Transverse colon (tissue), 4 donors: ENCODE results near the gene BACH1. TPM values are rescaled to one million over a fixed set of nuclear protein-coding genes. Genes with fewer than 3 reads are reported as not detected.
"Not testable (repeated sequence)": the region's sequence is repeated elsewhere in the genome, so short reads cannot be mapped to it uniquely, and the experiment has no call there.

Experiments
- DNase-seq: peaks from one replicate; pipeline ENCODE4 v3.0.0-alpha.2; 2019
- H3K27ac ChIP-seq, 4 donors: fragments of 200-600 bp; sonication (generic); 2 replicates each; pipeline ENCODE4 v1.5.1; 2016 to 2018; ENCODE audit warnings: inconsistent platforms in 4 of 4
- H3K27me3 ChIP-seq: fragments of 200-600 bp; sonication (generic); 2 replicates; pipeline ENCODE4 v1.5.1; 2017; ENCODE audit warnings: inconsistent platforms
- H3K36me3 ChIP-seq, 4 donors: fragments of 200-600 bp; sonication (generic); 2 replicates each; pipeline ENCODE4 v1.5.1; 2017 to 2019; ENCODE audit warnings: inconsistent platforms in 4 of 4
- H3K4me1 ChIP-seq, 4 donors: fragments of 200-600 bp; sonication (generic); 2 replicates each; pipeline ENCODE4 v1.5.1; 2017 to 2020; ENCODE audit warnings: inconsistent platforms in 4 of 4
- H3K4me3 ChIP-seq, 4 donors: fragments of 200-600 bp; sonication (generic); 1 replicate in 1 of 4; 2 replicates in 3 of 4; pipeline versions ENCODE4 v1.5.1 to v1.6.1; 2017 to 2019; ENCODE audit warnings: inconsistent platforms in 4 of 4
- H3K9me3 ChIP-seq, 2 donors: fragments of 200-600 bp; sonication (generic); 2 replicates each; pipeline ENCODE4 v1.5.1; 2017 to 2019; ENCODE audit warnings: inconsistent platforms in 2 of 2
- CTCF ChIP-seq, 5 experiments: fragments of 200-600 bp in 3 of 5; fragments of 450-650 bp in 2 of 5; sonication (generic) in 3 of 5; IDR thresholded peaks; 1 replicate in 2 of 5; 2 replicates in 3 of 5; pipeline ENCODE4 v1.5.1; 2016 to 2017; ENCODE audit warnings: antibody characterized with exemption in 5 of 5, inconsistent platforms in 3 of 5, mild to moderate bottlenecking in 2 of 5, moderate library complexity in 1 of 5
- EP300 ChIP-seq: sonication (generic); formaldehyde crosslinking; IDR thresholded peaks from one replicate; pipeline ENCODE4 v1.6.1; 2017; ENCODE audit warnings: antibody characterized with exemption, low read depth
- POLR2A ChIP-seq: fragments of 450-650 bp; IDR thresholded peaks from one replicate; pipeline ENCODE4 v1.6.1; 2016; ENCODE audit warnings: antibody characterized with exemption, mild to moderate bottlenecking, moderate library complexity
- POLR2AphosphoS5 ChIP-seq, 3 donors: sonication (generic); formaldehyde crosslinking; IDR thresholded peaks; one replicate each; pipeline ENCODE4 v1.6.1; 2016; ENCODE audit warnings: antibody characterized with exemption in 3 of 3
- WGBS, 2 donors: methylation state at CpG; one replicate each; pipeline ENCODE4 v1.1.5; 2018; ENCODE audit warnings: low coverage in 1 of 2; 5-methylcytosine and 5-hydroxymethylcytosine counted together
- in situ Hi-C, 4 donors: fragments of 200-750 bp; cut with MboI; loops; one replicate each; pipeline versions ENCODE4 v1.15.0 to v1.15.1; 2017; ENCODE audit warnings: low sequenced_read_pairs in 3 of 4, low pct_ligation_motif_present in 1 of 4, low pct_unique_long_range_greater_than_20kb in 1 of 4
- intact Hi-C: fragments of 100-400 bp; cut with DNase I; formaldehyde crosslinking; loops from one replicate; pipeline ENCODE4 v1.15.1; 2023; ENCODE audit warnings: low total_unique reads
- total RNA-seq, 4 donors: library from RNA; depleted of rRNA; stranded (reverse); fragments of >200 nt; gene quantifications; one replicate each; pipeline ENCODE4 v1.1.0, GENCODE V29; 2016

Gene BACH1
- 10 to 100 TPM; 31.8 to 92.1 (median 42.0) TPM for total RNA-seq

GRCh38 chr21:29298348-29299045, at the start of gene BACH1:
BACH1 (plus strand) TSS chr21:29298922; CDS start chr21:29321281, 22,359 bp downstream.
- Histone ChIP-seq H3K36me3 (no peaks in the 10 kb centered on the region), H3K4me1 (peaks cover 11 to 58% (median 49%) of the 10 kb centered on the region in 4 donors), H3K9me3 (no peaks in the 10 kb centered on the region), H3K27ac (peak within 1 kb of the TSS; percentile 96 to 97 (median 96)), H3K4me3 (peak within 1 kb of the TSS; percentile 45 to 95 (median 76)), H3K27me3 (no peaks in the 10 kb centered on the region)
- peak; percentile 92 for DNase-seq
- in situ Hi-C loops: no loop called here
- TF ChIP-seq CTCF (IDR thresholded peaks at IDR 0.05) (peak in 4 of 5 experiments; percentile 14 to 54 (median 22)), POLR2AphosphoS5 (IDR thresholded peaks at IDR 0.05) (peak; percentile 94 to 98 (median 97)), POLR2A (peak; percentile 87), EP300 (no peak)
- WGBS, 2 donors: 0% methylated on average over 5 of the region's 87 CpGs; no CpG with 5 or more reads in 1 of the 2 donors
- intact Hi-C loops: loop anchor here (10.0 kb wide), 1 partner anchor 134 kb away; no protein-coding TSS in a partner anchor

GRCh38 chr21:29249289-29249688, 49.4 kb upstream of the BACH1 start:
- H3K27ac ChIP-seq, H3K4me3 ChIP-seq, H3K36me3 ChIP-seq, intact Hi-C loops, H3K4me1 ChIP-seq, DNase-seq, in situ Hi-C loops, H3K27me3 ChIP-seq: not testable (repeated sequence)
- H3K9me3 ChIP-seq: peaks cover 7 to 10% of the 10 kb centered on the region in 2 donors

GRCh38 chr21:29250636-29251035, 48.1 kb upstream of the BACH1 start:
- Histone ChIP-seq H3K4me3 (no peak overlapping the region), H3K4me1 (no peaks in the 10 kb centered on the region), H3K36me3 (no peaks in the 10 kb centered on the region), H3K9me3 (peaks cover 9 to 12% of the 10 kb centered on the region in 2 donors), H3K27me3 (no peaks in the 10 kb centered on the region), H3K27ac (no peak overlapping the region)
- intact Hi-C loops: no loop called here
- no peak for TF ChIP-seq CTCF (IDR thresholded peaks at IDR 0.05)
- no peak for TF ChIP-seq EP300
- TF ChIP-seq POLR2A: no peak
- no peak for TF ChIP-seq POLR2AphosphoS5 (IDR thresholded peaks at IDR 0.05)
- WGBS, 2 donors: 77 to 78% methylated on average over 4 to 5 of the region's 5 CpGs
- in situ Hi-C loops: no loop called here
- no peak for DNase-seq

GRCh38 chr21:29253861-29254260, 44.9 kb upstream of the BACH1 start:
- in situ Hi-C loops: not testable (repeated sequence)

GRCh38 chr21:29254550-29254949, 44.2 kb upstream of the BACH1 start:
- WGBS, 2 donors: 83 to 86% methylated on average over 1 of the region's 1 CpG
- no peaks in the 10 kb centered on the region for H3K27me3 ChIP-seq
- H3K4me3 ChIP-seq: no peak overlapping the region
- peaks cover 0 to 5% (median 0%) of the 10 kb centered on the region in 4 donors for H3K4me1 ChIP-seq
- no peak for DNase-seq
- no peak overlapping the region for H3K27ac ChIP-seq
- in situ Hi-C loops (no loop called here), intact Hi-C loops (no loop called here)
- no peaks in the 10 kb centered on the region for H3K36me3 ChIP-seq
- TF ChIP-seq CTCF (IDR thresholded peaks at IDR 0.05) (no peak), POLR2AphosphoS5 (IDR thresholded peaks at IDR 0.05) (no peak), EP300 (no peak), POLR2A (no peak)
- peaks cover 9 to 12% of the 10 kb centered on the region in 2 donors for H3K9me3 ChIP-seq

More at GRCh38 chr21:29253861-29254260, 44.9 kb upstream of the BACH1 start:
- H3K4me1 ChIP-seq, H3K36me3 ChIP-seq, H3K27me3 ChIP-seq, DNase-seq, H3K4me3 ChIP-seq, H3K27ac ChIP-seq, intact Hi-C loops: not testable (repeated sequence)
- H3K9me3 ChIP-seq: peaks cover 9 to 12% of the 10 kb centered on the region in 2 donors
